Hematopoietic multipotent progenitor cell treated with erythropoietin and hydrocortisone succinate and interleukin-3 and kit ligand, for 8 days (in vitro differentiated cells): ENCODE measurements around the gene CFAP46.
"Not testable (repeated sequence)": the region's sequence is repeated elsewhere in the genome, so short reads cannot be mapped to it uniquely, and the experiment has no call there.

Source experiments
- DNase-seq: peaks from one replicate; pipeline ENCODE4 v3.0.0-alpha.2; 2015

The CFAP46 gene

DNA sequence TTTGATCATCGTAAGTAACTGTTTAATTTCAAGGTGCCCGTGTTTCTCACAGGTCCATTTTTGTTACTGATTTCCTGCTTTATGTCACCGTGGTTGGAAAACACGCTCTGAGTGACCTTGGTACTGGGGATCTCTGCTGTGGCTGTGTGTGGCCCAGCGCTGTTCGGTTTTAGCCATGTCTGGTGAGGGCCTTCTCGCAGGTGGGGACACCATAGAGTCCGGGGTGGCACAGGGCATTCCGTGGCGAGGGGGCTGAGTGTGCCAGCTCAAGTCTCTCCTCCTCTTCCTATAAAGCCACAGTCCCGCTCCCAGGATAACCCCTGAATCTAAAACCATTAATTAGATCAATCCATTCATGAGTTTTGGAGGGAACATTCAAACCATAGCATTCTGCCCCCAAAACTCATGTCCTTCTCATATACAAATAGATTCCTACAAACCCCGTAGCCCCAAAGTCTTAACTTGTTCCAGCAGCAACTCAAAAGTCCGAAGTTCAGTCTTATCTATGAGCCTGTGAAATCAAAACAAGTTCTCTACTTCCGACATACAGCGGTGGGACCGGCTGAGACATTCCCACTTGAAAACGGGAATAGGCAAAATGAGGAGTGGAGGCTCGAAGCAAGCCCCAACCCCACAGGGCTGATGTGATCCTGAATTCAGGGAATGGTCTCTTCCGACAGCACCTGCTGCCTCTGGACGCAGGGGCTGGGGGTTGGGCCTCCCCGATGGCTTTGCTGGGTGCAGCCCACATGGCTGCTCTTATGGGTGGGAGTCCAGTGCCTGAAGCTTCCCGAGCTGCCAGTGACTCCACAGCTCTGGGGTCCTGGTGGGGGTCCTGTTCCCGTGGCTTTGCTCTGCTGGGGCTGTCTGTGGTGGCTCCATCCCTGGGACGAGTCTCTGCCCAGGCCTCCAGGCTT is 101.4 kb downstream of the CFAP46 start:
- no peak for DNase-seq

DNA sequence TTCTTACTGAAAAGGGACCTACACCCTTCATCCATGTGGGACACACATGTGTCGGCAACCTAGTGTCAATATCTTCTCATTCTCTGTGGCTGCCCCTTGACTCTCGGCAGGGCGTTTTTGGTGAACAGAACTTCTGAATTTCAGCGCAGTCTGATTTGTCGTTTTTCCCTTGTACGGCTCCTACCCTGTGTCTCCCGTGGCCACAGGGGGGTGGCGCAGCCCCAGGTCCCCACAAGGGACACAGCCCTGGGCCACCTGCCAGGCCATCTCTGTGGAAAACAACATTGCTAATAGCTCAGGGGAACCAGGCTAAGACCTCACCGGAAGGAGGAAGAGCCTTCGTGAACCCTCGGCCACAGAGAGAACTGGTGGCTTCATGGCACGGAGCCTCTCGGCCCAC is 103.3 kb downstream of the CFAP46 start:
- DNase-seq: no peak

DNA sequence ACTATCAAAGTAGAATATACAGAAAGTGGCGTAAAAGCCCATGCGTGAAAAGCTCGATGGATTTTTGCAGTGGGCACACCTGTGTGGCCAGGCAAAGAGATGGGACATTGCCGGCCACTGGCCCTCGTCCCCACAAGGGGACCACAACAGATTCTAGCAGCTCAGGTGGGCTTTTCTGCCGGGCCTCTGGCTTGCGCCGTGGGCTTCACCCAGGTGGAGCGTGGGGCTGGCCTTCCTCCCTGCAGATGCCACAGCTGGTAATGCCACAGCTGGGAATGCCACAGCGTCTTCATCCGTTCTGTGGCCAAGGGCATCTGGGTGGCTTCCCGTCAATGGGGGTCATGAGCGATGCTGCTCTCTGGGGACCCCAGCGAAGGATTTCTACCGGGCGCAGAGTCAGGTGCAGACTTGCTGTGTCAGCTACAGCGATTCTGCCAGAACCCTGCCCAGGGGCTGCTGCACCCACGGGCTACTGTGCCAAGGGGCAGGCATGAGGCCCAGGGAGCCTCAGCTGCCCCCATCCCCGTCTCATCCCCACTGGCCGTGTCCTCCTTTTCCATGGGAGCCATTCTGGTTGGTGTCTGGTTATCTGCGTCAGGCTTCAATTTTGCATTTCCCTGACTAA is 103.9 kb downstream of the CFAP46 start:
- DNase-seq: no peak

DNA sequence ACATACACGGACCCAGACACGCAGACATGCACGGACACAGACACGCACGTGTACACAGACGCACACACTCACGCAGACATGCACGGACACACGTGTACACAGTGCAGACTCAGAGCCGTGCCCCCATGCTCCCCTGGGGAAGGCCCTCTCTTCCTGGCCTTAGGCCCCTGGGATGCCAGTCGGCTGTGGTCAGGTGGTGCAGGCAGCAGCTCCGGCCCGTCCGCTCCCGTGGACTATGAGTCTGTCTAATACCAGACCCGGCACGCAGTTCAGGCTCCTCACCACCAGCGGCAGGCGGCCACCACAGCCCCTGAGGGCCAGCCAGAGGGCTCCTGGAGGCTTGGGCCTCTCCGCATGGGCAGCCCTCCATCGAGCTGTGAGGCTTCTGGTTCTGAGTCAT is 104.5 kb downstream of the CFAP46 start:
- no peak for DNase-seq

DNA sequence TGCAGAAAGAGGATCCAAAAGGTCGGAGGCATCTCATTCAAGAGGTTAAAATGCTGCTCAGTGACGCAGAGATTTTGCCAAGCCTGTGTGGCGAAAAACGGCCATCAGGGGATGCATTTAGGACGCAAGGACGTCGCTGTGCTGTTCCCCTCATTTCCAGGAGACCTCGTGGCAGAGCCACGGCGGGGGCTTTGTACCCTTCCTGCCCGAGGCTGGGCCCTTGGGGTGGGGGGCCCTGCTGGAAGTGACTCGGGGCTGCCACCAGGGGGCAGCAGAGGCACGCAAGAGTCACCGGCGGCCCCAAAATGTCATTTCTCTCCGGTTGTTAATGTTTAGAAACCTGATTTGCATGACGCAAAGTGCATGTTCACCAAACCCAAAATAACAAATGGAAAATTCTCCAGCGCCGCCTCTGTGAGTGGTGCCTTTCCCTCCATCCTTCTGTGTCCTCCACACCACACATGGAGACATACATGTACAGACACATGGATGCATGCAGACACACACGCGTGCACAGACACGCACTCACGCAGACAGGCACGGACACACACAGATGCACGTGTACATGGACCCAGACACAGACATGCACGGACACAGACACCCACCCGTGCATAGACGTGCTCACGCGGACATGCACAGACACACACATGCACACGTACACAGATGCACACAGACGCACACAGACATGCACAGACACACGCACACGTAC is 105.4 kb downstream of the CFAP46 start:
- peak; percentile 37 for DNase-seq

DNA sequence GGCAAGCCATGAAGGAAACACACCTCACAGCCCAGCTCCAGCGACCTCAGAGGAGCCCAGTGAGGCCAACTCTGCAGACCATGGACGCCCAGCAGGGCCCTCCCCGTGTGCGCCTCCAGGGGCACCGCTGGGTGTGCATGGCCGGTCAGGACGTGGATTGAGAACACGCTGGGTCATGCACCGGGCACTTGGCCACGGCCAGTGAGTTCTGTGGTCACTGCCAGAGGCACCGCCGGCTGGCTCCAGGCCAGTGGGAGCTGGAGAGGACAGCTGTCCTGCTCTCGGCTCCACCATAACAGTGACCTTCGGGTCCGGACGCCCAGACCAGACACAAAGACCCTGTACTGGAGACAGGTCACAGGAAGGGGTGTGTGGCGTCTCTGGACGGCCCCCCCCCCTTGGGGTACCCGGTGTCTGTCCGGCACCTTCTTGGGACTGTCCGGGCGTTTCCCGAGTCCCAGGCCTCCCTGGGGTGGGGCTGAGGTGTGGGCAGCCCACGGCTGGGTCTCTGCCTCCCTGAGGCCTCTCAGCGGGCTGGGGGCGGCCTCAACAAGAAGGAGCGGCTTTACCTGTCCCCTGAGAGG is 106.0 kb downstream of the CFAP46 start:
- no peak for DNase-seq

DNA sequence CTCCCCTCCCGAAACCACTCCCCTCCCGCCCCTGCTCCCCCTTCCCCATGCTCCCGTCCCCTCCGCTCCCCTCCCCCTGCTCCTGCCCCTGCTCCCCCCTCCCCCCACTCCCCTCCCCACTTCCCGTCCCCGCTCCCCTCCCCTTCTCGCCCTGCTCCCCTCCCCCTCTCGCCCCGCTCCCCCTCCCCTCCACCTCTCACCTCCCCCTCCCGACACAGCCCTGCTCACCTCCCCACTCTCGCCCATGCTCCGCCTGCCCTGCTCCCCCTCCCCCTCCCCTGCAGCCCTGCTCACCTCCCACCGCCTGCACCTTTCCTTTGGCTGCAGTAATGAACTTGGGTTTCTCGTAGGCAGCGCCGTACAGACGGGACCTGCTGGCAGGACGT is 106.5 kb downstream of the CFAP46 start:
- DNase-seq: no peak

DNA sequence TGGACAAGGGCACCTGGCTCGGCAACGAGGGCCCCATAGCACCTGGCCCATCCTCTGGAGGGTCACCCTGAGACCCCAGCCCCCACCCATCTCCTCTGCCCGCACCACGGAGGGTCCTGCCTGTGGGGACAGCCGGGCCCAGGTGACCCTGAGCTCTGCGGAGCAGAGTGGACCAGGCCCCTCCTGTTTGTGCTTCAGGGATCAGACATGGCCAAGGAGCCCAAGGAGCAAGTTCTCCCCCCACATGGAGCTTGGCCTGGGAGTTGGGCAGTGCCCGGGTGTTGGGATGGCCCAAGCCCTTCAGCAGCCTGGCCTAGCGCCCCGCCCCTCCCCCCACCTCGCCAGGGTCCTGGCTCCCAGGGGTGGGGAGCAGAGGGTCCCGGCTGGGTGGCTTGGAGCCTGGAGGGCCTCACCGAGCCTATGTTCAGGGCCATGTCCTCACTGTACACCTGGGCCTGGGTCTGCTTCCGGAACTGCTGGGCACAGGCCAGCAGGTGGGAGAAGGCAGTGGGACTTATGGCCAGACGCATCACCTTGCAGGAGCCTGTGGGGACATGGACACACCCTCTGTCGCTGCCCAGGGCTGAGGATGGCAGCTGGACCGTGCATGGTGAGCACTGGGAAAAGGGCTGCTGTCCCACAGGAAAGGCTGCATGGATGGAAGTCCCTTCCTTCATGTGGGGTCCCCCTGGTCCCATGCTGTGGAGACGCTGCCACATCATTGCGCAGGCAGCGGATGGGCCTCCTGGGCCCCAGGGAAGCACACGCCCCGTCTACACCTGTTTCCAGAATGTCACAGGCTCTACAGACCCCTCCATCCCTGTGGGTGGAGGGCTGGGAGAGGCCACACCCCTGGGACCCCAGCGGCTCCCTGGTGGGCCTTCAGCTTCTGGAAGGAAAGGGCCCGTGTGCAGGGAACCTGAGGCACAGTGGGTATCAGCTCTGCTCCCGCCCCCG is 107.2 kb downstream of the CFAP46 start:
- DNase-seq: no peak

DNA sequence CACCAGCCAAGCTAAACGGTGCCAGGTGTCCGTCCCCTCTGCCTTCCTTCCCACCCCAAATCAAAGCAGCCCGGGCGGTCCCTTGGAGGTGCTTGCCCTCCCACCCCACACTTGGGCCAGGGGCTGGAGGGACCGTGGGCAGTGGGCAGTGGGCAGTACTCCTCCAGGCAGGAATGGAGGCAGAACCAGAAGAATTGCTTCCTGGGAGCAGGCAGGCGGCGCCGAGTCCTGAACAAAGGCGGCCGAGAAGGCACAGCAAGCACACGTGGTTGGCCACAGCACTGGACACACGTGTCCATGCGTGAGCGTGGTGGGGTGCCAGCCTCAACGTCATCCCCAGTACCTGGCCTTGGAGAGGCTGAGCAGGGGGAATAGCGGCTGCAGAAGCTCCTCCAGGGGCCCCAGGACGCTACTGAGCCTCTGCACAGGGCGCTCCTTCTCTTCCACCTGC is 108.0 kb downstream of the CFAP46 start:
- DNase-seq: no peak

DNA sequence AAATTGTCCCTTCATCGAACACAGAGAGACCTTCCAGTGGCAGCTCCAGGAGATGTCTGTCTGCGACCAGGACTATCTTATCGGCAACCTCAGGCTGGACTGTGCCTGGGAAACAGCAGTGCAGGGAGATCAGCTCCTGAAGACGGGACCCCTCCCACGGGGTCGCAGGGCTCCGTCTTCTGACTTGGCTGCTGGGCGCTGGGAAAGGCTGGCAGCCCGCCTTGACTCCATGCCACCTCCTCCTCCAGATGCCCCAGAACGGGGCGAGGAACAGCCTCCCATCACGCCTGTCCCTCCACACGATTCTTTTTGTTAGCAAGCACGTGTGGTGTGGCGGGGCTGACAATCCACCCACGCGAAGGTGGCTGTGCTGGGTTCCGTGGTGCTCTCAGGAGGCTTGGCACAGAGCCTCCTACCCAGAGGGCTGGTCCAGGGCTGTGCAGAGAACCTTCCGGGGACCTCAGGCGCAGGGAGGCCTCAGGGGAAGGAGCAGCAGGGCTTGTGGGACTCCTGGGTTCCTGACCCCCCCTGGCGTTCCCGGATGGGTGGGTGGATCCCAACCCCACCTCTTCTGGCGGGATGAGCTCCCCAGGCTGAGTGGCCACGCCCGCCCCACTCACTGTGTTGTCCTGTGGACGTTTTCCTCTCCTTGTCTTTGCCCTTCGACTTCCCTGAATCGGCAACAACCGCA is 108.8 kb downstream of the CFAP46 start:
- no peak for DNase-seq

DNA sequence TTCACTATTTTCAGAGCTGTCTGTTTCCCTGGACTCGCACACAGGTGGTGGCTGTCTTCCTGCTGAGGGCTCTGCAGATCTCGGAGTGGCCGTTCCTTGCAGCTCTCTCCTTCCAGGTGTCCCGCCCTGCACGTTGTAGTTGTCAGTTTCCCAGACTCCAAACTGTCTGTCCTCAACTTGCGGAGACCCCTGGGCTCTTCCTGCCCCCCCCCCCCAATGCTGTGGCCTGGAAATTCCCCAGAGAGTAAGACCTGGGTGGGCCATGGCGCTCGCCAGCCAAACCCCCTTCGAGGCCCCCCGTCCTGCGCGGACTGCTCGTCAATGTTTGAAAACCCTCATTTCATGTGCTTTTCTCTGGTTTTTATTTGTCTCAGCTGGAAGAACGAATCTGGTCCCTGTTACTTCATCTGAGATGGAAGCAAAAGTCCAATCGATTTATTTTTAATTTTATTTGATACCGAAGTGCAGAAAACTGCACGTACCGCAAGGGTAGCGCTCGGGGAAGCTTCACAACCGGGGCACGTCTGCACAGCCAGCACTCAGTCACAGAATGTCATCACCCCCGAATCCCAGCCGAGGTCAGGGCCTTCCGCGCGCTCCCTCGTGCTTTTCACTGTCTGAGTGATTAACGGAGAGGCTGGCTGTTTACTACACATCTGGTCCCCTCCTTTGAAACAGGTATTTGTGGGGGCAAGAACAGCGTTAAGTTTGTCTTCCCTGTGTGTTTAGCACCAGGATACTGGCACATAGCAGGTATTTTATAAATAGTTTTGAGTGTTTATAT is 110.0 kb downstream of the CFAP46 start:
- DNase-seq: no peak

DNA sequence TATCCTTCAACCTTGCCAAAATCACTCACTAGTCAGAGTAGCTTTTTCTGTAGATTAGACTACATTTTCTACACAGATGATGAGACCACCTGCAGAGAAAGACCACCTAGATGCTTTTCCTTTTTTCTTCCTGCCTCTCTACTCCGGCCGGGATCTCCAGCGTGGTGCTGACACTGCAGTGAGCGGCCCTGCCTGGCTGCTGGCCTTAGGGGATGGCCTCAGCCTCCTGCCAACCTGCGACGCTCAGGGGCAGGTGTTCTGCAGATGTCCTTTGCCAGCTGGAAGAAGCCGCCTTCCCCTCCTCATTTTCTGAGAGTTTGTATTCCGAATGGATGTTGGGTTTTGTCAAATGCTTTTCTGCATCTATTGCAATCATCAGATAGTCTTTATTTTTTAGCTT is 113.0 kb downstream of the CFAP46 start:
- DNase-seq: no peak

DNA sequence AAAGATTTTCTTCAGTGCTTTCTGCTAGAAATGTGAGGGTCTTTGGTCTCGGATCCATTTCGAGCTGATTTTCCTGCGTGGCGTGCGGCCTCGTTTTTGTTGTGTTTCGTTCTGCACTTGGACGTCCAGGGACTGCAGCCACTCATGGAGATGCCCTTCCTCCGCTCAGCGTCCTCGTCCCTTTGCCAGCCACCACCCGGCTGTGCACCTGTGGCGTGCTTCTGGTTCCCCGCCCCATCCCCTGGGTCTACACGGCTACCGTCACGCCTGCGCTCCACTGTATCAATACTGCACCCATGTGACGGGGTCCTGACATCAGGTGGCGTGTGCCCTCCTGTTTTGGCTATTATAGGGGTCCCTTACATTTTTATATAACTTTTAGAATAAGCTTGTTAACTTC is 113.7 kb downstream of the CFAP46 start:
- no peak for DNase-seq

DNA sequence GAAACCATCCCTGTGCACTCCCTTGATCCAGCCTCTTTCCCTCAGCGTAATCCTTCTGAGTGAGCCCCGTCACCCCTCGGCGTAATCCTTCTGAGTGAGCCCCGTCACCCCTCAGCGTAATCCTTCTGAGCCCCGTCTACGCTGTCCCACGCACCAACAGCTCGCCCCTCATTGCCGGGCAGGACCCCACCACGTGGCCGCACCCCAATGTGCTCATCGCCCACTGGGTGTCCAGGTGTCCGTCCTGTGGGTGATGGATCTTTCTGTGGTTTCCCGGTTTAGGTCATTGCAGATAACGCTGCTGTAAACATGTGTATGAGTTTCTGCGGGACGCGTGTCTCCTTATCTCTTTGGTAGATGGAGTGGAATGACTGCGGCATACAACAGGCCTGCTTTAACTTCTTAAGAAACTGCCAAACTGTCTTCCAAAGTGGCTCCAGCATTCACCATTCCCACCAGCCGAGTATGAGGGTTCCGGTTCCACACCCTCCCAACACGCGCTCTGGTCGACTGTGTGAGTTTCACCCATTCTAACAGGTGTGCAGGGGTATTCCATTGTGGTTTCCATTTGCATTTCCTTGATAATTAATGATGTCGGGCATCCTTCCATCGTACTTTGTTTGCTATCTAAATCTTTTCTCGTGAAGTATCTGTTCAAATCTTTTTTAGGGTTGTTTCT is 114.4 kb downstream of the CFAP46 start:
- no peak for DNase-seq

DNA sequence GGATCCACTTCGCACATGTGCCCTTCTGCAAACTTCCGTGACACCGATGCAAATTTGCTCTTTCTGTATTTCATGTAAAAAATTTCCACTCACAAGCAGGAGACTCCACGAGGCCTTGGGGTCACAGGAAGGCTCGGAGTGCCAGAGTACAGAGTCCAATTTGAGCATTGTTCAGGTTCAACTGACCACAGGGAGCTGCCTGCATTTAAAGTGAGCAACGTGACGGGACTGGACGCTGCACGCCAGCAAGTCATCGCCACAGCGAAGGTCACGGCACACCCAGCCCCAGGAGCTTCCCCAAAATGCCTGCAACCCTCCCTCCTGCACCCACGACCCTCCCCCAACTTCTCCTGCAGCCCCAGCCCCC is 115.0 kb downstream of the CFAP46 start:
- no peak for DNase-seq

DNA sequence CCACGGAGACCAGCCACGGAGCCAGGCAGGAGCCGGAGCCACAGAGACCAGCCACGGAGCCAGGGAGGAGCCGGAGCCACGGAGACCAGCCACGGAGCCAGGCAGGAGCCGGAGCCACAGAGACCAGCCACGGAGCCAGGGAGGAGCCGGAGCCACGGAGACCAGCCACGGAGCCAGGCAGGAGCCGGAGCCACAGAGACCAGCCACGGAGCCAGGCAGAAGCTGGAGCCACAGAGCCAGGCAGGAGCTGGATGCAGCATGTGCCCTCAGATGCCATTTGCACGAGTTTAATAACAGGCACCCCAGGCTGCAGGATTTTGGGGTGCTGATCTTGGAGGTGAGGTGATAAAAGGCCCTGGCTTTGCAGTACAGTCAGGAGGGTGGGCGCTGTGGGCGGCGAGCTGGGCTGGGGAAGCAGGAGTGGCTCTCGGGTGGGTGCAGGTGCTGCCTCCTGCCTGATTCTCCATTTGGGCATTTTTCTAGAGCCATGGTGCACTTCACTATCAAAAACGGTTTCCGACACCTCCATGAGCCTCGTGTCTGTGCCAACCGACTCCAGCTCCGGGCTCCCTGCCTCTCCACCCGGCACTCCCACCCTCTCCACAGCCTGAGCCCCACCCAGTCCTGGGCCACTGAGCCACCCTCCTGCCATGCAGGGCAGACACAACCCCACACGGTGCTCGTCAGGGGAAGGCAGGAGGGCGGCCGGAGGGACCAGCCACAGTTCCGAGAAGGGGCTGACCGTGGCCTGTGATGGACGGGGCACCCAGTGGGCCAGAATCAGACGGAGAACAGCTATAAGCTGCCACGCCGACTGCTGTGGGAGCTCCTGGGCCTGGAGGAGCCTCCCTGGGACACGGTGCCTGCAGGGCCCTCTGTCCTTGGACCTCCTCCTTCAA is 115.6 kb downstream of the CFAP46 start:
- DNase-seq: no peak

DNA sequence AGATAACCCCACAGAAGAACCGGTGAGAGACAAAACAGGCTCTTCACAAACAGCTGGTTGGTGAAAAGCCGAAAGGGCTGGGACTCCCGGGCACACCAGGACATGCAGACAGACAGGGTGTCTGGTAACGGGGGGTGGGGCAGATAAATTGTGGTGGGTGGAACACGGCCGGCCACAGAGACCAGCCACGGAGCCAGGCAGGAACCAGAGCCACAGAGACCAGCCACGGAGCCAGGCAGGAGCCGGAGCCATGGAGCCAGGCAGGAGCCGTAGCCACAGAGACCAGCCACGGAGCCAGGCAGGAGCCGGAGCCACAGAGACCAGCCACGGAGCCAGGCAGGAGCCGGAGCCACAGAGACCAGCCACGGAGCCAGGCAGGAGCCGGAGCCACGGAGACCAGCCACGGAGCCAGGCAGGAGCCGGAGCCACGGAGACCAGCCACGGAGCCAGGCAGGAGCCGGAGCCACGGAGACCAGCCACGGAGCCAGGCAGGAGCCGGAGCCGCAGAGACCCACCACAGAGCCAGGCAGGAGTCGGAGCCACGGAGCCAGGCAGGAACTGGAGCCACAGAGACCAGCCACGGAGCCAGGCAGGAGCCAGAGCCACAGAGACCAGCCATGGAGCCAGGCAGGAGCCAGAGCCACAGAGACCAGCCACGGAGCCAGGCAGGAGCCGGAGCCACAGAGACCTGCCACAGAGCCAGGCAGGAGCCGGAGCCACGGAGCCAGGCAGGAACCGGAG is 116.4 kb downstream of the CFAP46 start:
- DNase-seq: not testable (repeated sequence)

DNA sequence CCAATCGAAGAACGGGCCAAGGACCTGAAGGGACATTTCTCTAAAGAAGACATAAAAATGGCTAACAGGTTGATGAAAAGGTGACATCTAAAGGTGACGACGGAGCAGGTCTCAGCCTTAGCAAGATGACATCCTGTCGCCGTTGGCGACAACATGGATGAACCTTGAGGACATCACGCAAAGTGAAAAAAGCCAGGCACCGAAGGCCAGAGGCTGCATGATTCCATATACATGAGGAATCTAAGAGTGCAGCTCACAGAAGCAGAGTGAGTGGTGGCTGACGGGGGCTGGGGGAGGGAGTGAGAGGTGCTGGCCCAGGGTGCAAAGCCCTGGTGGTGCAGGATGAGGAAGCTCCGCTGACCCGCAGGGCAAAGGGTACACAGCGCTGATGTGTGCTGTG is 122.3 kb downstream of the CFAP46 start:
- no peak for DNase-seq
